Small intestine (tissue), 7 donors: ENCODE results near the gene SSBP1. TPM values are rescaled to one million over a fixed set of nuclear protein-coding genes. Genes with fewer than 3 reads are reported as not detected.

Experiments used
- DNase-seq, 2 donors: peaks; one replicate each; pipeline versions ENCODE4 v3.0.0 to v3.0.0-alpha.2; 2013
- FAIRE-seq: peaks from 2 replicates; lab custom pipeline; 2012; peaks lifted over from hg19 to GRCh38; lab: Jason Lieb, UNC
- H3K27ac ChIP-seq, 3 donors: one replicate each; pipeline ENCODE4 v1.5.1; 2013; ENCODE audit warnings: low read length in 2 of 3, mild to moderate bottlenecking in 2 of 3, control low read depth in 1 of 3, inconsistent platforms in 1 of 3, low read depth in 1 of 3, moderate library complexity in 1 of 3
- H3K27me3 ChIP-seq, 3 donors: one replicate each; pipeline ENCODE4 v1.6.1; 2013; ENCODE audit warnings: low read length in 3 of 3, inconsistent platforms in 1 of 3; ENCODE audit not compliant: control insufficient read depth in 3 of 3, insufficient read depth in 3 of 3
- H3K36me3 ChIP-seq, 3 donors: one replicate each; pipeline ENCODE4 v1.6.1; 2013; ENCODE audit warnings: low read length in 3 of 3, inconsistent platforms in 1 of 3, low read depth in 1 of 3, mild to moderate bottlenecking in 1 of 3, moderate library complexity in 1 of 3; ENCODE audit not compliant: control insufficient read depth in 3 of 3, insufficient read depth in 2 of 3
- H3K4me1 ChIP-seq, 3 donors: one replicate each; pipeline ENCODE4 v1.6.1; 2013; ENCODE audit warnings: low read length in 2 of 3, inconsistent platforms in 1 of 3, low read depth in 1 of 3, mild to moderate bottlenecking in 1 of 3, moderate library complexity in 1 of 3; ENCODE audit not compliant: control insufficient read depth in 3 of 3, insufficient read depth in 2 of 3
- H3K4me3 ChIP-seq, 3 donors: one replicate each; pipeline ENCODE4 v1.5.1; 2013; ENCODE audit warnings: low read length in 3 of 3, control low read depth in 1 of 3, inconsistent platforms in 1 of 3, low read depth in 1 of 3, mild to moderate bottlenecking in 1 of 3, moderate library complexity in 1 of 3
- H3K9me3 ChIP-seq, 2 donors: one replicate each; pipeline ENCODE4 v1.6.1; 2013; ENCODE audit warnings: low read depth in 1 of 2, low read length in 1 of 2; ENCODE audit not compliant: control insufficient read depth in 2 of 2, insufficient read depth in 1 of 2
- WGBS, 3 donors: extraction: QIAGEN DNeasy Blood & Tissue Kit; methylation state at CpG; one replicate each; pipeline ENCODE4 v1.1.7; 2013; 5-methylcytosine and 5-hydroxymethylcytosine counted together
- polyA plus RNA-seq, 4 donors: library from polyadenylated mRNA; stranded (reverse) in 3 of 4; unstranded in 1 of 4; fragments of 200-250 nt in 3 of 4; fragments of 120-200 nt in 1 of 4; gene quantifications; one replicate each; pipeline versions ENCODE4 v1.2.1 to v1.2.3, GENCODE V29; 2013
- donor health status: healthy with polysubstance abuse.
- donor health status: control.
- donor health status: control.
- donor health status: Bipolar disorder and iron deficiency.
- donor health status: healthy.

The SSBP1 gene
- polyA plus RNA-seq, 4 donors = 131 to 221 (median 151) TPM

DNA sequence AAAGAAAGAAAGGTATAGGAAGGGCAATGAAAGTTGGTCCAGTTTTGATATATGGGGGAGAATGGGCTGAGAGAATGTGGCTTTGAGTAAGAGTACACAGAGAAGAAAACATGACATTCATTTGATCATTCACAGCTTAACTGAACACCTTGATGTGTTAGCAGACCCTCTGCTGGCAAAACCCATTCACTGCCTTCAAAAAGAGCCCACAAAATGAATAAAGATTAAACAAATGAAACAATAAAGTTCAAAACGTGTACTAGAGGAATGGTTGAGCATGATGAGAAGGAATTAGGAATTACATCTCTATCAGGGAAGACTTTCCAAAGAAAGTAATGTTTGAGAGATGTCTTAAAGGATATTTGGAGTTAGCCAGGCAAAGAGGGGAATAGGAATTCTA, 27.9 kb upstream of the SSBP1 start:
- Histone ChIP-seq H3K27ac (no peak overlapping the region), H3K36me3 (no peaks in the 10 kb centered on the region), H3K9me3 (no peaks in the 10 kb centered on the region), H3K4me1 (peaks cover 0 to 40% (median 0%) of the 10 kb centered on the region in 3 donors), H3K27me3 (no peaks in the 10 kb centered on the region), H3K4me3 (no peak overlapping the region)
- 37 to 44% (median 42%) methylated on average over 1 of the region's 1 CpG for WGBS, 3 donors
- FAIRE-seq = no peak
- no peak for DNase-seq

GRCh38 chr7:141712603-141713255, 25.4 kb upstream of the SSBP1 start:
- DNase-seq = peak in 1 of 2 donors; percentile 79
- no peaks in the 10 kb centered on the region for H3K9me3 ChIP-seq
- no peaks in the 10 kb centered on the region for H3K36me3 ChIP-seq
- 80 to 88% (median 81%) methylated on average over 5 of the region's 5 CpGs for WGBS, 3 donors
- peaks cover 0 to 35% (median 0%) of the 10 kb centered on the region in 3 donors for H3K4me1 ChIP-seq
- H3K27me3 ChIP-seq = no peaks in the 10 kb centered on the region
- H3K27ac ChIP-seq = peak overlapping the region in 1 of 3 donors; percentile 85
- FAIRE-seq = no peak
- no peak overlapping the region for H3K4me3 ChIP-seq

DNA sequence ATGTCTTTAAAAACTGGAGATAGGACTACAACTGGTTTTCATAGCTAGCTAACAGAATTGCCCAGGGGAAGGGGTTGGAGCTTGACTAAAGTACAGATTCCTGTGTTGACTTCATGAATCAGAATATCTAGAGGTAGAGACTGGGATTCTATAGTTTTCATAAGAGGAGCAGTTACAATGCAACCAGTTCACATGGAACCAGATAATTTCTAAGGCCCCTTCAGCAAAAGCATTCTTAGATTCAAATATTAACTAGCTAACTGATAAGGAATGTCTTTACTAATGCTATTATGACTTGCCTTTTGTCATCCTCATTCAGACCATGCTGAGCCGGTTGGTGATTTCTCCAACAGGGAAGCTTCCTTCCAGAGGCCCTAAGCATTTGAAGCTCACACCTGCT, 24.3 kb upstream of the SSBP1 start:
- H3K9me3 ChIP-seq = no peaks in the 10 kb centered on the region
- H3K36me3 ChIP-seq = no peaks in the 10 kb centered on the region
- no peak overlapping the region for H3K4me3 ChIP-seq
- DNase-seq (peak in 1 of 2 donors; percentile 60), FAIRE-seq (no peak)
- H3K27me3 ChIP-seq = no peaks in the 10 kb centered on the region
- 33 to 68% (median 54%) methylated on average over 1 of the region's 1 CpG for WGBS, 3 donors
- H3K4me1 ChIP-seq = peaks cover 0 to 35% (median 0%) of the 10 kb centered on the region in 3 donors
- H3K27ac ChIP-seq = peak overlapping the region in 1 of 3 donors; percentile 85

DNA sequence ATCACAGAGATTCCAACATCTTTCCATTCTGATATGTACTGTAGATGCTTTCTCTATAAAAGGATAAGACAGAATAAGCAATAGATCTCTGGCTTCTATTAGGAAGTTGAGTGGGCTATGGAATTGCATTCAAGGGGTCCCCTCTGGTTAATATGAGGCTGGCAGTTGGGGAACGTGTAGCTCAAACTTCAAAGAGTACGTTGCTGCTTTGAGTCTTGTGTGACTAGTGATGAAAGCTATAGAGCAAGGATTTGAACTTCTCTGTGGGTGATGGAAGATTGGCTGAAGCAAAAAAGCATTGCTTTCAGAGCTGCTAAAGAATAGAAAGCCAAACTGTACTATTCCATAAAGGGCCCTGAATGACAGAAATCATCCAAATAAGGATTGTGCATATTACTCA, 23.6 kb upstream of the SSBP1 start:
- DNase-seq (no peak), FAIRE-seq (no peak)
- Histone ChIP-seq H3K9me3 (no peaks in the 10 kb centered on the region), H3K27me3 (no peaks in the 10 kb centered on the region), H3K4me3 (peak overlapping the region in 1 of 3 donors; percentile 16), H3K4me1 (peaks cover 0 to 35% (median 0%) of the 10 kb centered on the region in 3 donors), H3K36me3 (no peaks in the 10 kb centered on the region), H3K27ac (peak overlapping the region in 1 of 3 donors; percentile 85)
- WGBS, 3 donors = 78 to 90% (median 81%) methylated on average over 2 of the region's 2 CpGs

- peak in 1 of 2 donors; percentile 75 for DNase-seq
- 48 to 50% (median 49%) methylated on average over 4 of the region's 4 CpGs for WGBS, 3 donors
- peak overlapping the region in 1 of 3 donors; percentile 24 for H3K4me3 ChIP-seq
- no peak for FAIRE-seq
- peak overlapping the region in 1 of 3 donors; percentile 85 for H3K27ac ChIP-seq
- H3K9me3 ChIP-seq = no peaks in the 10 kb centered on the region
- no peaks in the 10 kb centered on the region for H3K36me3 ChIP-seq
- H3K27me3 ChIP-seq = no peaks in the 10 kb centered on the region
- peaks cover 0 to 35% (median 0%) of the 10 kb centered on the region in 3 donors for H3K4me1 ChIP-seq
Observed at GRCh38 chr7:141715018-141715417, 23.1 kb upstream of the SSBP1 start.

- H3K4me3 ChIP-seq = peak overlapping the region in 1 of 3 donors; percentile 24
- no peaks in the 10 kb centered on the region for H3K36me3 ChIP-seq
- DNase-seq (no peak), FAIRE-seq (no peak)
- WGBS, 3 donors = 69 to 87% (median 81%) methylated on average over 6 of the region's 6 CpGs
- no peaks in the 10 kb centered on the region for H3K9me3 ChIP-seq
- no peaks in the 10 kb centered on the region for H3K27me3 ChIP-seq
- peak overlapping the region in 1 of 3 donors; percentile 81 for H3K27ac ChIP-seq
- peaks cover 0 to 39% (median 0%) of the 10 kb centered on the region in 3 donors for H3K4me1 ChIP-seq
Observed at GRCh38 chr7:141715794-141716689, 22.1 kb upstream of the SSBP1 start.

DNA sequence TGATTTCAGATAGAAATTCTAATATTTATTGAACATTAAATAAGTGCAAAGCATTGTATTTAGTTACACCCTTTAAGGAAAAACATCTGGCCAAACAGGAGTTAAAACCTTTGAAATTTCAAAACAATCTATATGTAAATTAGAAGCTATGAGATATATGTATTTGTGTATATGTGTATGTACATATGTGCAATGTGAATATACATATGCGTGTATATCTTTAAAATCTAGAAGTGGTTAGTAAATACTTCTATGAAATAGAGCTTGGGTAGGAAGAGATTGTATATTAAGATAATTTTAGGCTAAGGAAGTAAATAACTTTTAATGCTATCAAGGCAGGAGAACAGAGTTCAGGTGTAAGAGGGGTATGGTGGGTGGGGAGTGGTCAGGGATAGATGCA, 20.7 kb upstream of the SSBP1 start:
- WGBS, 3 donors = 93 to 100% (median 94%) methylated on average over 1 of the region's 1 CpG

DNA sequence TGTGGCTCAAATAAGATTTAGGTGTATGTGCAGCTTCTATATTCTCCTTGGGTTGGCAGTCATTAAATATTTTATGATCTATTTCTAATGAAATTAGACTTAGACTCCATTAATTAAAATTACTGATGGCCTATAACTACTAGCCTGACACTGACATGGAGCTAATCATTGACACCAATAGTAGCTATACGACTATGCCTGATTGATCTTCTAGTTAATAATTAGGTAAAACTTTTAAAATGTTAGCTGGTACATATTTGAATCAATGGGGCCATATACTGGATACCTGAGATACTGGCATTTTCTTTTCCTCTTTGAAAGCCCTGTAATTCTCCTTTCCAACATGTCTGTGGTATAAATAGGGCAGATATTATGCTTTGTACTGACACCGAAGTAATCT, 15.6 kb upstream of the SSBP1 start:
- H3K27ac ChIP-seq = no peak overlapping the region
- no peak for FAIRE-seq
- no peaks in the 10 kb centered on the region for H3K27me3 ChIP-seq
- H3K4me1 ChIP-seq = peaks cover 0 to 4% (median 0%) of the 10 kb centered on the region in 3 donors
- no peaks in the 10 kb centered on the region for H3K9me3 ChIP-seq
- H3K36me3 ChIP-seq = peaks cover 0 to 2% (median 0%) of the 10 kb centered on the region in 3 donors
- no peak for DNase-seq
- 38 to 67% (median 62%) methylated on average over 2 of the region's 2 CpGs for WGBS, 3 donors
- H3K4me3 ChIP-seq = no peak overlapping the region

More for the DNA sequence above, 20.7 kb upstream of the SSBP1 start:
- H3K36me3 ChIP-seq = no peaks in the 10 kb centered on the region
- H3K4me1 ChIP-seq = peaks cover 0 to 31% (median 0%) of the 10 kb centered on the region in 3 donors
- FAIRE-seq = no peak
- no peaks in the 10 kb centered on the region for H3K27me3 ChIP-seq
- H3K4me3 ChIP-seq = no peak overlapping the region
- no peaks in the 10 kb centered on the region for H3K9me3 ChIP-seq
- no peak overlapping the region for H3K27ac ChIP-seq
- DNase-seq = no peak
